ENCODE results near the gene GALNT6.

The GALNT6 gene

GRCh38 chr12:51390891-51391282, 319 bp downstream of the GALNT6 start:
- DNase-seq (ENCODE audit: extremely low read depth, low read depth) = no peak
- TF ChIP-seq CTCF (IDR thresholded peaks at IDR 0.05; ENCODE audit: low read depth, low read length) = no peak

DNA sequence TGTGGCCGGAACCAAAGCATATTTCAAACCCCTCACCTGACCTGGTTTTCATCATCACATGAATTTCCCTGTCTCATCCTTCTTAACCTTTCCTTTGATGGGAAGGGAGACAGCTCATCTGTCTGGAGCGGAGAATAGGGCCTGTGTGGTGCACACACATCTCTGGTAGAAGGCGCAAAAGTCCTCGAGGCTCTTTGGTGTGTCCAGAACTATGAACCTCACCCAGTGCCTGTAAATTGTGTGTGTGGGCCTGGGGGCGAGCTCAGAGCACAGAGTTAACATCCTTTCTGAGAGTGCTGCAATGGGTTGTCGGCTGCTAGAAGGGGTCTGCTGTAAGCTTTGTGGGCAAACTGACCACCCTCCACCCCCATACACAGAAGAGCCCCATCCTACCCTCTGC, 749 bp downstream of the GALNT6 start:
- no peak for DNase-seq (ENCODE audit: extremely low read depth, low read depth)
- no peak for TF ChIP-seq CTCF (IDR thresholded peaks at IDR 0.05; ENCODE audit: low read depth, low read length)

DNA sequence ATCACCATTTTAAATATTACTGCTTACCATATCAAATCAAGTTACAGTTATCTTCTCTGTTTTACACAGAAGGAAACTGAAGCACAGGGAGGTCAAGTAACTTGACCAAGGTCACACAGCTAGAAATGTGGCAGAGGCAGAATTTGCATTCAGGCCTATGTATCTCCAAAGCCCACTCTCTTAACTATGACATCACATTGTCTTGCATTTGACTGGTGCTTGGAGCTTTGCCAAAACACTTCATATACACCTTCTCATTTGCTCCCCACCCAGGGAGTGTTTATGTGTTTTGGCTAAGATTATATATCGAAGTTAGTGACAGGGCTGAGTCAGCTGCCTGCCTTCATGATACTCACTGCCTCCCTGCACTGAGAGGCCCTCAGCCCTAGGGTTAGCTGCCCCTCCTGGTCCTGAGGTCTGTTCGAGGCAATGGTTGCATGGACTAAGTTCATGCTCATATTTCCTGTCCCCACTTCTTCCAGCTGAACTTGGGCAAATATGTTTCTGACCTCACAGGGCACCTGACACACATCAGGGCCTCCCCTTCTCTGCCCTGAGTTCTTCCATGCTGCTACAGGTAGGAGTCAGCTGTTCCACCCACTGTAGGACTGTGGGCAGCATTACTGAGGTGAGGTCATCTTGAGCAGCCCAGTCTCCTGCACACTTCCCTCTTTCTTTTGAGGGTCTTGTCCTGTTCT, 1.8 kb downstream of the GALNT6 start:
- DNase-seq (ENCODE audit: extremely low read depth, low read depth) = no peak
- no peak for TF ChIP-seq CTCF (IDR thresholded peaks at IDR 0.05; ENCODE audit: low read depth, low read length)

GRCh38 chr12:51388846-51389245, 2.4 kb downstream of the GALNT6 start:
- TF ChIP-seq CTCF (IDR thresholded peaks at IDR 0.05; ENCODE audit: low read depth, low read length) = no peak
- DNase-seq (ENCODE audit: extremely low read depth, low read depth) = no peak

DNA sequence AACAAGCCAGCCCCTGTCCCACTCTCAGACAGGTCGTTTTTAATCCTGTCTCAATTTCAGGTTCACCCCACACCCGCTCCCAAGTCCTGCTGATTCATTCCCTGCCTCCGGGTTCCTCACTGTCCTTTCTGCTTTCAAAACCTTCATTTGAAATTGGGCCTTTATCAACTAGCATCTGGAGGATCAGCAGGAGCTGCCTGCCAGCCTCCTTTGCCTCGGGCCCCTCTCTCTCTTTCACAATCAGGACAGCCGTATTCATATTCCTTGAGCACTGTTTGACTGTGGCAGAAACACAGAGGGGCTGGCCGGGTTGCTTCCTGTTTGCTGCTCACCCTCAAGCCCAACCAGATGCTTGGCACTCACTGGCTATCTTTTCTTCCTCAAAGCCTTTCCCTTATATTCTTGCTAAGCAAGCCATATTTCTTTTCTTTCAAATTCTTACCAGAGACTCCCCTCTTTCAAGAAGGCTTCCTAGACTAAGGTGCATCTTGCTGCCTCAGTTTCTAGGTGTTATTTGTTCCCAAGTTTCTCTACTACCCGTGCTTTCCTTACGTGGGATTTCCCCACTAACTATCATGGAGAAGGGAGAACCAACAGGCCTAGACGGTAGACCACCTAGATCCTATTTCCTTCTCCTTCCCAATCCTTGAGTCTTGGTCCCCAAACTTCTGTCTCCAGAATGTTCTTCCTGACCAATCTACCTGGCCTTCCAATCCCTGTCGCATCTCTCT, 3.0 kb downstream of the GALNT6 start:
- peak; percentile 73 for DNase-seq (ENCODE audit: extremely low read depth, low read depth)

GRCh38 chr12:51386351-51386750, 4.9 kb downstream of the GALNT6 start:
- no peak for DNase-seq (ENCODE audit: extremely low read depth, low read depth)
- no peak for TF ChIP-seq CTCF (IDR thresholded peaks at IDR 0.05; ENCODE audit: low read depth, low read length)

More for the DNA sequence above, 3.0 kb downstream of the GALNT6 start:
- no peak for TF ChIP-seq CTCF (IDR thresholded peaks at IDR 0.05; ENCODE audit: low read depth, low read length)

DNA sequence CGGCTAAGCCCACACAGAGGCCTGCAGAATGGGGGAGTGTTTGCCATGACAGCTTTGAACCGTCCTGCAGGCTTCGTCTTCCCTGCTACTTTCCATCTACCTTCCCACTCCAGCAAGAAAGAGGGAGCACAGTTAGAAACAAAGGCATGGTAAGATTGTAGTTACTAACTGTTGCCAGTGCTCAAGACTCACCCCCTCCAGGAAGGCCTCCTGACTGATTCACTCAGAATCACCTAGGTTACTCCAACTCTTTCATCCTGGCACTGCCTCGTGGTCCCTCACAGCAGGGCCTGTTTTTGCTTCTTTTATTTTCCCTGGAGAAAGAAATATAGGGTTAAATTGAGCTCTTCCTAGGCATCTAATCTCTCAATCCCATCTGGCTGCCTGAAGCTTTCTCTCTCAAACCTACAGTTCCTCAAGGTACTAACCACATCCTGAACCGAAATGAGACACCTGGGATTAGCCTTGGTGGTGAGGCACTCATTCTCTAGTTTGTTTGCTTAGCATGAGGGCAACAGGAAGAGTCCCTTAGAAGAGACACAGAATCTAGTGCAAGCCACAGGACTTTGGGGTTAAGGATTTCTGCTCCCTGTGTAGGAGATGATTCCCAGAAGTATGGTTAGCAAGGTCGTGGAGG, 7.8 kb downstream of the GALNT6 start:
- DNase-seq (ENCODE audit: extremely low read depth, low read depth) = no peak
- no peak for TF ChIP-seq CTCF (IDR thresholded peaks at IDR 0.05; ENCODE audit: low read depth, low read length)
